GM21367 (cell line): ENCODE measurements around the gene EXOC6B.
"Not testable (repeated sequence)": the region's sequence is repeated elsewhere in the genome, so short reads cannot be mapped to it uniquely, and the experiment has no call there.

Source experiments
- ATAC-seq: cut with Tn5 transposase; IDR thresholded peaks from one replicate; pipeline ENCODE4 v1.9.1; 2021; ENCODE audit not compliant: unreplicated experiment

EXOC6B gene

DNA sequence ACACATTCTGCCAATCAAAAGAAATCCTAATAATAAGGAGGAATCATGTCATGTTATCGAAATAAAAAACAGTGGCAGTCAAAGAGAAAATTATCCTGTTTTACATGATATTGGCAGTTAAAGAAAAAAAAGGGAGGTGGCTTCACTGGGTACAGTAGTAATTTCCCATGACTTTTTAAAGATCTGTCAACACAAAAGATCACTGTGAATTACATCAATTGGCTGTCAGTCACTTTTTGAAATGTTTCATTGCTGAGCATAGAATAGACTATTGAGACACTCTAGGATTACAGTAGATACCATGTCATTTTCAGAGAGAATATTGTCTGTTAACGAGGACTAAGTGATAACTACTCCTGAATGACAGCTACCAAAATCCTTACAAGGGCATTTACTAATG, 342.5 kb downstream of the EXOC6B start:
- ATAC-seq, result no peak

DNA sequence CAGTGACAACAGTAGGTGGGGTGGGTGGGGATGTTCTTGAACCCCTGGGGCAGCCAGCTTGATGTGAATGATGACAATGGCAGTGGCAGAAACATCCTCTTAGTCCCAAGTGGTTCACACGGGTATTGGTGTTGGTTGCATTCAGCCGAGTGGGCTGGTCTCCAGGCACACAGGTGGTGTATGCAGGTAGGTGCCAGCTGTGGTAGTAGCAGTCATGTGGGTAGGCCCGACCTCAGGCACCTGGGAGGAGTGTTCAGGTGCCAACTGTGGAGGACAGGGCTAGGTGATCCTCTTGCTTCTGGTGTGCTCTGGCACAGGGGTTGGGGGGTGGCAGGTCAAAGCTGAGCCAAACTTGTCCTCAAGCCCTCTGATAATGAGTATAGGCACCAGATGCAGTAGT, 350.6 kb downstream of the EXOC6B start:
- ATAC-seq, result no peak

DNA sequence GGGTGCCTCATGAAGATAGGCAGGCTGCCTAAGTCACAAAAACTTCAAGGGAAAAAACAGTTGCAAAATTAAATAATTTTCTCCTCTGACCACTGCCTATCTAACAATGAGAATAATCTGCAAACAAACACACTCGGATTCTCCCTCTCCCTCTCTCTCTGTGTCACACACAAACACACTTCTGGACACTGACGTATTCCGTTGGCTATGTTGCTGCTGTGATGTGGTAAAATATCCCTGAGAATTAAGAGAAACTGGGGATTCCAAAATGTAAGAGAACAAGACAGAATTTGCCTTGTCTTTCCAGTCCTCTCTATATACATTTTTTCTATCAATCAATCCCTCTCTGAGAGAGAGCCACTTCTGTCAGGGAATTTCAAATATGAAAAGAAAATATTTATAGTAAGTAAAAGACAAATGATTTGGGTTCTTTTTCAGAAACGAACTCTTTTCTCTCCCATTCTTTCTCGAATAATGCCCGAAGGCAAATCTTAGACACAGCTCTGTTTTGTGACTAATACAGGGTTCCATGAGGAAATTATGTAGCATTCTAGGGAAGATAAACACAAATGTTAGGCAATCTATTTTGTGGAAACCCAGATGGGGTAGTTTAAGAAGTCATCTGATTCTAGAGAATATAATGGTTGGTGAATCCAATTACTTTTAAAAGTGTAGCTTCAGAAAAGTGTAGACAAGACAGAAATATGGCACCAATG, 367.9 kb downstream of the EXOC6B start:
- no peak for ATAC-seq

DNA sequence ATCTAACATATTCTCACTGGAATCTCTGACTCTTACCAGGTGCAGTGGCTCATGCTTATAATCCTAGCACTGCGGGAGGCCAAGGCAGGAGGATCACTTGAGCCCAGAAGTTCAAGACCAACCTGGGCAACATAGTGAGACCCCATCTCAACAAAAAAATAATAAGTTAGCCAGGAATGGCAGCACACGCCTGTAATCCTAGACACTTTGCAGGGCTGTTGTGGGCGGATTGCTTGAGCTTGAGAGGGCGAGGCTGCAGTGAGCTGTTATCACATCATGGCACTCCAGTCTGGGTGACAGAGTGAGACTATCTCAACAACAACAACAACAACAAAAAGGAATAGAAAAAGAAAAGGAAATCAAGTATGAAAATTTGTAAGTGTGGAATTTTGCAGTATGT, 371.6 kb downstream of the EXOC6B start:
- ATAC-seq, result no peak

DNA sequence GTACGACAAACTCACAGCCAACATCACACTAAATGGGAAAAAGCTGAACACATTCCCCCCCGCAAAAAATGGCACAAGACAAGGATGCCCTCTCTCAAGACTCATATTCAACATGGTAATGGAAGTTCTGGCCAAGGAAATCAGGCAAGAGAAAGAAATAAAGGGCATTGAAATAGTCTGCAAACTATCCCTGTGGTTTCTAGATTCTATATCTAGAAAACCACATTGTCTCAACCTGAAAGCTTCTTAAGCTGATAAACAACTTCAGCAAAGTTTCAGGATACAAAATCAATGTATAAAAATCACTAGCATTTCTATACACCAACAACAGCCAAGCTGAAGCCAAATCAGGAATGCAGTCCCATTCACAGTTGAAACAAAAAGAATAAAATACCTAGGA, 383.6 kb downstream of the EXOC6B start:
- no peak for ATAC-seq

DNA sequence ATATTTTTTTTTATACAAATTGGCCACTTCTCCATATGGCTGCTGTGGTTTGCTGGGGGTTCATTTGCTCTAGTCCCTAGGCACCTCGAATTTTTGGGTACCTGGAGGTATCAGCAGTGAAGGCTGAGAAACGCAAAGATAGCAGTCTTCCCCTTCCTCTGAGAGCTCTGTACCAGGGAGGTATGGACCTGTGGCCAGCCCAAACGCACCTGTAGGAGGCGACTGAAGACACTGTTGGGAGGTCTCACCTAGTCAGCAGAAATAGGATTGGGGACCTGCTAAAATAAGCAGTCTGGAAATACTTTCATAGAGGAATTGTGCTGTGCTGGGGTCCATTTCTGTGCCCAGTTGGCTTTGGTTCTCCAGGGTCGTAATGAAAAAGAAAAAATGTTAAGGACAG, 385.9 kb downstream of the EXOC6B start:
- ATAC-seq, result no peak

DNA sequence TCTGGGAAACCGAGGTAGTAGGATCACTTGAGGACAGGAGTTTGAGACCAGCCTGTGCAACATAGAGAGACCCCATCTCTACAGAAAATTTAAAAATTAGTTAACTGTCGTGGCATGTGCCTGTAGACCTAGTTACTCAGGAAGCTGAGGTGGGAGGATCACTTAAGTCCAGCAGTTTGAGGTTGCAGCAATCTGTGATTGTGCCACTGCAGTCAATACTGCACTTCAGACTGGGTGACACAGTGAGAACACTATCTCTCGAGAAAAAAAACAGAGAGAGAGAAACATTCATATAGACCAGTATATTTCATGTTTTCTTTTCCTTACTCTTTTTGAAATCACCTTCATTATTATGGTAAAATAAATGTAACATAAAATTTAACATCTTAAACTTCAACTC, 387.5 kb downstream of the EXOC6B start:
- no peak for ATAC-seq

DNA sequence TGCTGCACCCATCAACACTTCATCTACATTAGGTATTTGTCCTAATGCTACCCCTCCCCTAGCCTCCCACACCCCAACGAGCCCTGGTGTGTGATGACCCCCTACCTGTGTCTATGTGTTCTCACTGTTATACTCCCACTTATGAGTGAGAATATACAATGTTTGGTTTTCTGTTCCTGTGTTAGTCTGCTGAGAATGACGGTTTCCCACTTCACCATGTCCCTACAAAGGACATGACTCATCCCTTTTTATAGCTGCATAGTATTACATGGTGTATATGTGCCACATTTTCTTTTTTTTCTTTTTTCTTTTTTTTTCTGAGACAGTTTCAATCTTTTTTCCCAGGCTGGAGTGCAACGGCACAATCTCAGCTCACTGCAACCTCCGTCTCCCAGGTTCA, 394.1 kb downstream of the EXOC6B start:
- ATAC-seq, result no peak

DNA sequence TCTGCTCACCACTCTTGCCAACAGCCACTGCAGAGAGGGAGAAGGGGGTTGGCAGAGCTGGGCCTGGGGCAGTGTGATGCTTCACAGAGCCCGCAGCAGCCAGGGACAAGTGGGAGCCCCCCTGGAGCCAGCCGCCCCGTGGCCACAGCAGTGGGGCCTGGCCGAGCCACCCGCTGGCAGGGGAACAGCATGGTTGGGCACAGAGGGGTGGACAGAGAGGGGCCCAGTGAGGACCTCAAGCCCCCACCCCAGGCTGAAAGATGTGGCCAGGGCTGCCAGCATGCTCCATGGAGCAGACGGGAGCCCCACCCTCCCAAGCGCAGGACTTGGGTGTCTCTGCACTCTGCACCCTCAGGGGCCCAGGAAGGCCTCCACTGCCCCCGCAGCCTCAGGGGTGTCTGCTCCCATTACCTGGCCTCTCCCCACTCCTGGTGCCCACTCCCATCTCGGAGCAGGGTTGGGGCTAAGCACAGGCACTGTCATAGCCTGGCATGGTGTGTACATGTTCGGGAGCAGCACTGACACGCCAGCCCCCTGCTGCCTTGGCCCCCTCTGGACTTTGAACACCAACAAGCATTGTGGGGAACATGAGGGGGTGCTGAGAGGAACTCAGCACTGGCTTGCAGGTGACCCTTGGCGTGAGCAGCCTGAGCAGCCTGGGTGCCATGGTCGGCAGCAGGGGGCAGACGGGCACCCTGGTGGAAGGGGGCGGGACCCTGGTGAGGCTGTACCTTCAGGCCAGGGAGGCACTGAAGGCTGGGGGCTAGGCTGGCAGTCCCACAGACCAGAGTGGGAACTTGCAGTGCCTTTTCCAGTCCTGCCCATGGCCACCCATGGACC, 398.6 kb downstream of the EXOC6B start:
- ATAC-seq, result no peak

DNA sequence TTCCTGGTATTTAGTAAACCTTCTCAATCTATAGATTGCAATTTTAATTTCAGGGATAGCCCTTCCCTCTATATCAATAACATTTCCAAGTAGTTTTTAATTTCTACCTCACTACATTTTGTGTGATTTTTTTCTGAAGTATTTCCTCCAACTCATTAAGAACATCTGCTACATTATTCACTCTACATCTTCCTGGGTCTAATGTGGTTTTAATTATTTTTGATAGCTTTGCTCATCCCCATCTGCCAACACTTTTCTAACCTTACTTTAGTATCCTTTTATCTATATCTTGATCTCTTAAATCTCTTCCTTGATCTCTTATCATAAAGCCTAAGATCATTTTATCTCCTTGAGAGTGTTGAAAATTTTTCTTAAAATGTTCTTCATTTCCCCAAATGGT, 399.8 kb downstream of the EXOC6B start:
- no peak for ATAC-seq

DNA sequence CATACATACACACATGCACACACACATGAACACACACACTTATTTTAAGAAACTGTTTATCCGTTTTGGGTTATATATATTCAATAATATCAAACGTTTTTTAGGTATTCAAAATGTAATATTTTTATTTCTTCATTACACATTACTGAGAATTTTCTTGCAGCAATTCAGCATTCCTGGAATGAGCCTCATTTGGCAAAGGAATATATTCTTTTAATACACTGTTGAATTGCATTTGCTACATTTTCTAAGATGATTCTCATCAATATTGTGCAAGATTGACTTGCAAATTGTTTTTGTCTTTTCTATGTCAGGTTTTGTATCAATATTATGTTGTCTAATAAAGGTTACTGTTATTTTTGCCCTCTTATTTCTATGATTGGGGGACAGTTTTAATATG, 402.1 kb downstream of the EXOC6B start:
- ATAC-seq, result no peak

DNA sequence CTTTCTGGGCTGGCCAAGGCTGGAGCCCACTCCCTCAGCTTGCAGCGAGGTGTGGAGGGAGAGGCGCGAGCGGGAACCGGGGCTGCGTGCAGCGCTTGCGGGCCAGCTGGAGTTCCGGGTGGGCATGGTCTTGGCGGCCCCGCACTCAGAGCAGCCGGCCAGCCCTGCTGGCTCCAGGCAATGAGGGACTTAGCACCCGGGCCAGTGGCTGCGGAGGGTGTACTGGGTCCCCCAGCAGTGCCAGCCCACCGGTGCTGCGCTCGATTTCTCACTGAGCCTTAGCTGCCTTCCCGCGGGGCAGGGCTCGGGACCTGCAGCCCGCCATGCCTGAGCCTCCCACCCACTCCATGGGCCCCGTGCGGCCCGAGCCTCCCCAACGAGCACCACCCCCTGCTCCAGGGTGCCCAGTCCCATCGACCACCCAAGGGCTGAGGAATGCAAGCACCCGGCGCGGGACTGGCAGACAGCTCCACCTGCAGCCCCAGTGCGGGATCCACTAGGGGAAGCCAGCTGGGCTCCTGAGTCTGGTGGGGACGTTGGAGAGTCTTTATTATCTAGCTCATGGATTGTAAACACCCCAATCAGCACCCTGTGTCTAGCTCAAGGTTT, 404.0 kb downstream of the EXOC6B start:
- not testable (repeated sequence) for ATAC-seq

DNA sequence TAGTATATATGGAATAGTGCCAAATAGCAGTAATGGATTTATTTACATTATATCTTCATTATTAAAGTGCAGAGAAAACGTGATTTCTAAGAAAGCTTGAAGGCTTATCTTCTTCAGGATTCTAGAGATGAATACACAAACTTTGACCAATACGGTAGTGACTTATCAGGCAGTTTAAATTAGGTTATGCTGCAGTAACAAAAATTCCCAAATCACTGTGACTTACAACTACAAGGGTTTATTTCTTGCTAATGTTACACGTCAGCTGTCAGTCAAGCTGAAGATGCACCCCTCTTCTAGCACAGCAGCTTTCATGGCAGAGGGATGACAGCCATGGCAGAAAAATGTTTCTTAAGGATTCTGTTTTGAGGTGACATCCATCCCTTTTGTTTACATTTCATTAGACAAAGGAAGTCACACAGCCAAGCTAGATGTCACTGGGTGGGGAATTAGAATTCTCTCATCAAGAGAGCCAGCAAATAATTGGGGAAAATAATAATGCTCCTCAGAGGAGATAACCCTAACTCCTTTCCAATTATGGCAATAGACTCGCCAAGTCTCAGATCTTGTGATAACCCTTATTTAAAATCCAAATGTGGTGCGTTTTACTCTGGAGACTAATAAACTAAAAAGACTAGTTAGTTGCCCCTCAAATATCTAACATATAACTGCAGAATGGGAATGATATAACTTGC, 409.9 kb downstream of the EXOC6B start:
- no peak for ATAC-seq

DNA sequence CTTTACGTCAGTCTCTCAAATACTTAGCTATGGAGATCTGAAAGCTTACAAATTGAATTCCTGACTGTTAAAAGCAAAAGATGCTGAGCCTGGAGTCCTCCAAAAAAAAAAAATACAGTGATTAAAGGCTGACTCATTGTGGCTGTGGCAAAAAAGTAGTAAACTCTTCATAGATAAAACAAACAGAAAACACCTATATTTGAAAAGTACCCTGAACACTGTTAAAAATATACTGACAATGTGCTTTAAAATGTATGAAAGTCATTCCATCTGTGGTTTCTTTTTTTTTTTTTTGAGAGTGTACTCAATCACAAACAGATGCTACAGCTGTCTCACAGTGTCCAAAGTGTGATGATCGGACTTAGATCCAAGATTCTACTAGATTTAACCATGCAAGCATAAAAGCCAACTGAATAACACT, 410.6 kb downstream of the EXOC6B start:
- ATAC-seq, result no peak

DNA sequence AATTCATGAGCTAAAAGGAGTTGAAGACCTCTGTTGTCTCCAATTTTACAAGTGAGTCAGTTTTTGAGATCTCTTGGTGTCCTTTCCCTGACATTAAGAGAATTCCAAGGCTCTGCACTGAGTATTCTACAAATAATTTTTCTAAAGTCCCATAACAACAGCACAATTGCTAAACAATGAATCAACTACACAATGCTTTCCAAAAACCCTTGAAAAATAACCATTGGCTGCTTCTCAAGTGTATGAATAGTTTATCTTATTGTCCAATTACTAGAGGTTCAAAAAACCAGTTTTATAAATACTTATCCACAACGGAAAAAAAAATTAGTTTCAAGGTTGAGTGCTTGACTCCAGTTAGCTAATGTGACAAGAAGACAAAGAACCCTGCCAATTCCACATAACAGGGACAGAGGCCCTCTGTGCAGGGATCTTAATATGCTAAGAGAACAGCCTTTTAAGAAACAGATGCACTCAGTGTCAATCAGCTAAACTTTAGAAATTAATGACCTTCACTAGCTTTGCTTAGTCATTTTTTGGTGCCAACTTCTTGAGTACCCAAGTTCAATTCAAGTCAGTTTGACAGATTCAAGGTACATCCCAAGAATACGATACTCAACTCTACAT, 411.6 kb downstream of the EXOC6B start:
- no peak for ATAC-seq

DNA sequence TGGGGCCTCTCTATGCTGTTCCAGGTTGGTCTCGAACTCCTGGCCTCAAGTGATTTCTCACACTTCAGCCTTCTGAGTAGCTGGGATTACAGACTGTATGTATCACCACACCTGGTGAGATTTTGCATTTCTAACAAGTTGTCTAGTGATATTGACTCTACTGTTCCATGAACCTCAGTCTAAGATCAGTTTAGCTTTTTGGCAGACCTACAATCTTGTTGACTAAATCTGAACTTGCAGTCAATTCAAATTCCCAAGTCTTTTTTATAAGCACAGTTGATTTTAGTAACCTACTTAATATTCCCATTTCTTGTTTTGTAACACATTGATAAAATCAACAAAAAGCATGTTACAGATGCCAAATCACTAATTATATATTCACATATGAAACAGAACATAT, 412.1 kb downstream of the EXOC6B start:
- ATAC-seq, result no peak

DNA sequence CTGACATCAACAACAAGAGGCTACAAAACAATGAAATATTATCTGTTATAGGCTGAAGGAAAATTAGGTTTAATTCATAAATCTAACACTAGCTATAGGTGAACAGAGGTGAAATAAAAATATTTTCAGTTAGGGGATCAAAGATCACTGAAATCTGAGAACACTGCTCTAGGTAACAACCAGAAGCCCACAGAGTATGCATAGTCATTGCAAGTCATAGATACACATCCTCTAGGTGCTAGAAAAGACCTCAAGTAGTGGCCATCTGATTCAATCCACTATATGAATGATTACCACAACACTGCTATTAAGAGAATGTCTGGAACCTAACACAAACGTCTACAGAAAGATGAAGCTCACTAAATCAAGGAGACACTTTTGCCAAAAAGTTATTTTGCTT, 413.6 kb downstream of the EXOC6B start:
- no peak for ATAC-seq

DNA sequence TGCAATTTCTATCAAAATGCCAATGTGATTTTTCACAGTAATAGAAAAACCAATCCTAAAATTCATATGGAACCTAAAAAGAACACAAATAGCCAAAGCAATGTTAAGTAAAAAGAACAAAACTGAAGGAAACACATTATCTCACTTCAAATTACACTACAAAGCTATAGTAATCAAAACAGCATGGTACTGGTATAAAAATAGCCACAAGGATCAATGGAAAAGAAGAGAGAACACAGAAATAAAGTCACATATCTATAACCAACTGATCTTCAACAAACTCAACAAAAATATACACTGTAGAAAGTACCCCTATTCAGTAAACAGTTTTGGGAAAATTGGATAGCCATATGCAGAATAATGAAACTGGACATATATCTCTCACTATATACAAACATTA, 426.0 kb downstream of the EXOC6B start:
- no peak for ATAC-seq

DNA sequence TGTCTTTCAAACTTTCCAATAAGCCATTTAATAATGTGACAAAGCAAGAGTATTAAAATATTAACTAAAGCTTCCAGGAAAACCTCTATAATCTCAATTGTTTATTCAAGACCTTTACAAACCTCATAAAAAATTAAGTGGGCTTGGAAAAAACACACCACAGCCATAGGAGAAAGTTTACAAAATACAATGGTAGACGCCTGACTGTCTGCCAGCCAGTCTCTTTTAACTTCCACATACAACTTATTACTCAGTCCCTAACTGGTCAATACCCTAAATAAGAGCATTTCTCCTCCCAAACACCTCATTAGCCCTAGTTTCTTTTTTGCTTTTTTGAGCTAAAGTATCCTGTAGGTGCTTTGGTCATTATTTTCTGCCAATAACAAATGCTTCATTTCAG, 430.7 kb downstream of the EXOC6B start:
- ATAC-seq, result no peak

DNA sequence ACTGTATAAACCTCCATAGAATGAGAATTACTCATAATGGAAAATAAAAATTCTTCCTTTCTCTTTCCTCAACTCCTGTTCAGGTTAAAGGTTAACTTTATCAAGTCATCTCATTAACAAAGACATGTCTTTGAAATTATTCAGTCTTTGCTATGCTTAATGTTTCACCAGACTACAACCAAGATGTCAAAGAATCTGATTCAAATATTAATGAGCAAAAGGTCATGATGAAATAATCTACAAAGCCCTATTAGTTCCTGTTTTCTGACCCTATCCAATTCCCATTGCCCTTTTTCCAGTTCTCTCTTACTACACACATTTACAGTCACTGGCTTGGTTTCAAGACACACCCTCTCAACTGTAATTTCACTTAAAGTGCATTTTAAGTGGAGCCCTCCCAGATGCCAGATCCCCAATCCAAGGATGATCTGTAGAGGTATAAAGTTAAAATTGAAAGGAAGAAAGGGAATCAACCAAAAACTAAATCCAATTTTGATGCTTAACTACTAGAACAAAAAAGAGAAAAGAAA, 431.2 kb downstream of the EXOC6B start:
- ATAC-seq, result no peak

DNA sequence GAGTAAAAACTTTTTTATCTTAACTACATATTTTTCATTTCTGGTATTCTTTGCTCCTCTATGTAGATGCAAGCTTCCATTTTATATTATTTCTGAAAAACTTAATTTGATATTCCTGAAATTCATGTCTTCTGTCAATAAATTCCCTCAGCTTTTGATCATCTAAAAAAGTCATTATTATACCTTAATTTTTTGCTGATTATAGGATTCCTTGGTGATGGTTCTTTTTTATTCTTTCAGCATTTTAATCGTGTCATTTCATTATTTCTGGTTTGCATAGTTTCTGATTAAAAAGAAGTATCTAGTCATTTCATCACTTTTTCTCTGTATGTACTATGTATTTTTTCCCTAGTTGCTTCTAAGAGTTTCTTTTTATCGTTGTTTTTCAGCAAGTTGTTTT, 436.4 kb downstream of the EXOC6B start:
- ATAC-seq, result no peak
